HG03378 (cell line): ENCODE results near the gene PRPF19.

ENCODE experiments used
- ATAC-seq: cut with Tn5 transposase; IDR thresholded peaks from one replicate; pipeline ENCODE4 v1.9.1; 2021; ENCODE audit warnings: mild to moderate bottlenecking, moderate library complexity; ENCODE audit not compliant: unreplicated experiment

PRPF19 gene

GRCh38 chr11:60862171-60862570 is 44.2 kb downstream of the PRPF19 start:
- ATAC-seq: no peak

- ATAC-seq: no peak
Measured at GRCh38 chr11:60860943-60861342, 45.4 kb downstream of the PRPF19 start.

DNA sequence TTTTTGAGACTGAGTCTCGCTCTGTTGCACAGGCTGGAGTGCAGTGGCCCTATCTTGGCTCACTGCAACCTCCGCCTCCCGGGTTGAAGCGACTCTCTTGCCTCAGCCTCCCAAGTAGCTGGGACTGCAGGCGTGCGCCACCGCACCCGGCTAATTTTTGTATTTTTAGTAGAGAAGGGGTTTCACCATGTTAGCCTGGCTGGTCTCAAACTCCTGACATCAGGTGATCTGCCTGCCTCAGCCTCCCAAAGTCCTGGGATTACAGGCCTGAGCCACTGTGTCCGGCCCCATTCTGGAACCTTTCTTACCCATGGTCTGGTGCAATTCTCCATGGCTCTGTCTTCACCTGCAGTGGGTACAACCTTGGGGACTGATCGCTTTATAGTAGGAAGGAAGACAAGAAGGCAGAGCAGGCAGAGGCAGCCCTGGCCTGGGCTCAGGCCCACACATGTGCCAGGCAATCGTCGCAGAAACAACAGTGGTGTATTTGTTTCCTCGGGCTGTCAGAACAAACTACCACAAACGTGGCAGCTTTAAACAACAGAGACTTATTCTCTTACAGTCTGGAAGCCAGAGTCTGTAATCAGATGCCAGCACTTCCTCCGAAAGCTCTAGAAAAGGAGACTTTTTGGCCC is 46.7 kb downstream of the PRPF19 start:
- no peak for ATAC-seq

GRCh38 chr11:60858731-60859464 is 47.5 kb downstream of the PRPF19 start:
- no peak for ATAC-seq

DNA sequence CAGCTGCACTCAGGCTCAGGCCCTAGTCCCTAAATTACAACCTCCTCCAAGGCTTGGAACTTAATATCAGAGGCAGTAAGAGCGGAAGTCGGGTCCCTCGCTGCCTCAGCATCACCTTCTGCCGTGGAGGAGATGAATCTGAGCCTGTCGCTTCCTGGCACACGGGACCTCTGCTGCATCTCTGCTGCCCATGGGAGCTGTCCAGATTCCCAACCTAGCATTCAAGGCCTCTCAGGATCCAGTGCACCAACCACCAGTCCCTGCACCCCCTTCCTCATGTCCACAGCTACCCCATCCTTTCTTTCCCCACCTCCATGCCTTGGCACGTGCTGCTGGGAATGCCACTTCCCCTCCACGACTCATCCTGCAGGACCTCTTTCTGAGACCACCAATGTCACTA is 48.1 kb downstream of the PRPF19 start:
- ATAC-seq: no peak

GRCh38 chr11:60857378-60858232 is 48.8 kb downstream of the PRPF19 start:
- no peak for ATAC-seq

GRCh38 chr11:60855726-60856633 is 50.4 kb downstream of the PRPF19 start, which contains the start of gene PTGDR2:
Gene PTGDR2, minus strand, starts transcription at chr11:60855950. Its CDS starts 2,228 bp downstream, at chr11:60853722.
- no peak for ATAC-seq

DNA sequence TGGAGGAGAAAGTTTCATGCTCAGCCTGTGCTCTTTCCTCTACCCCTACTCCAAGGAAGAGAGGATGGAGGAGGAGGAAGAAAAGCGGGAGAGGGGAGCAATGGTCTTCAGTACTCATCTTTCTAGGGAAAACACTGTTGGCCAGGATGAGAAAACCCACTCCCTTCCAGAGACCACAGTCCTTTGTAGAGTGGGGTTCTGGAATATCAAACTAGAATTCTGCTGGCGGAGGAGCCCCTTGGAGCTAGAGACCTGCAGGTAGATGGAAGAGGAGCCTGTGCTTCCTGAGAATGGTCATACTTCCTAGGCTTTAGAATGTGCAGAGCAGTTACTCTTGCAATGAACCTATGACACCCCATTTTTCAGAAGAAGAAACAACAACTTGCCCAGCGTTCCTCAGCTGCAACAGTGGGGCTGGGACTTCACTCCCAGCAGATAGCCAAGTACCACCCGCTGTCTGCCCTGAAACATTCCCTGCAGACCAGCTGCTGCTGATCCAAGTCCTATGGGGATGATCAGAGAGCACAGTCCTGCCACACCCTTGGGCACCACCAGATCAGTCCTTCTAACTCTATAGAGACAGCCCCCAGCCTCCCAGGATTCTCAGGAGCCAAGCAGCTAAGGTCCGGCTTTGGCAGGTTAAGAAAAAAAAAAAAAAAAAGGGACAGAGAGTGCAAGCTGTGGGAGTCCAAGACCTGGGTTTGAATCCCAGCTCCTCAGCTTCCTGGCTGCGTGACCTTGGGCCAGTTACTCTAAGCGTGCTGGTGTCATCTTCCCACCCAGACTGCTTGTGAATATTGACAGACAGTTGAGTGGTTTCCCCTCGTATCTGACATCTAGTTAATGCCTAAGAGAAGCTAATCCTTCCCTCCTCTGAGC is 51.3 kb downstream of the PRPF19 start:
- no peak for ATAC-seq

DNA sequence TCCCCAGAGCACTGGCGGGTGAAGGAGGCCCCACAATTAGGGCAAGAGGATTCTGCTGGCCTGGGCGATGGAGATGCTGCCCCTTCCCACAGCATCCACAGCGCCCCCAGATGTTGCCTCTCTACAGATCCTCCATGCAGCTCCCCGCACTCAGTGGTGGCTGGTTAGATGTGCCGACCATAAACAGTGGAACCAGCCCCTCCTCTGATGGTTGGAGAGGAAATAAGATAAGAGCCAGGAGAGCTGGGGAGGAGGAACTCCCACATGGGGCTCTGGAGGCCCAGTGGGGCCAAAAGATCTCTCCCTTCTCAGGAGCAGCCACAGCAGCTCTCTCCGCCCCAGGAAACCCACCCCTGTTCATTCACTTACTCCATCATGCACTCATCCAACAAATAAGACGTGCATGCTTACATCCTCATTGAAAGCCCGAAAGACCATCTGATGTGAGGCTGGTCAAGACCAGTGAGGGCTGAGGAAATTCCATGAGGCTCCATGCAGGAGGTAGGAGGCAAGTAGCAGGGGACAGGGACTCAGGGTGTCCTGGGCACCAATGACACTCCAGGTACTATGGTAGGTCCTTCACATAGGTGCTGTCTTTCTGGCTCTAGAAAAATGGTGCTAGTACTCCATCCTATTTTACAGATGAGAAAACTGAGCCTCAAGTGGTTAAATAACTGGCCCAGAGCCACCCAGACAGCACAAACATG is 52.1 kb downstream of the PRPF19 start:
- no peak for ATAC-seq

- no peak for ATAC-seq
Measured at GRCh38 chr11:60852982-60853950, 53.1 kb downstream of the PRPF19 start.

GRCh38 chr11:60852117-60852981 is 54.0 kb downstream of the PRPF19 start:
- ATAC-seq: no peak

GRCh38 chr11:60851327-60852104 is 54.9 kb downstream of the PRPF19 start:
- ATAC-seq: no peak

DNA sequence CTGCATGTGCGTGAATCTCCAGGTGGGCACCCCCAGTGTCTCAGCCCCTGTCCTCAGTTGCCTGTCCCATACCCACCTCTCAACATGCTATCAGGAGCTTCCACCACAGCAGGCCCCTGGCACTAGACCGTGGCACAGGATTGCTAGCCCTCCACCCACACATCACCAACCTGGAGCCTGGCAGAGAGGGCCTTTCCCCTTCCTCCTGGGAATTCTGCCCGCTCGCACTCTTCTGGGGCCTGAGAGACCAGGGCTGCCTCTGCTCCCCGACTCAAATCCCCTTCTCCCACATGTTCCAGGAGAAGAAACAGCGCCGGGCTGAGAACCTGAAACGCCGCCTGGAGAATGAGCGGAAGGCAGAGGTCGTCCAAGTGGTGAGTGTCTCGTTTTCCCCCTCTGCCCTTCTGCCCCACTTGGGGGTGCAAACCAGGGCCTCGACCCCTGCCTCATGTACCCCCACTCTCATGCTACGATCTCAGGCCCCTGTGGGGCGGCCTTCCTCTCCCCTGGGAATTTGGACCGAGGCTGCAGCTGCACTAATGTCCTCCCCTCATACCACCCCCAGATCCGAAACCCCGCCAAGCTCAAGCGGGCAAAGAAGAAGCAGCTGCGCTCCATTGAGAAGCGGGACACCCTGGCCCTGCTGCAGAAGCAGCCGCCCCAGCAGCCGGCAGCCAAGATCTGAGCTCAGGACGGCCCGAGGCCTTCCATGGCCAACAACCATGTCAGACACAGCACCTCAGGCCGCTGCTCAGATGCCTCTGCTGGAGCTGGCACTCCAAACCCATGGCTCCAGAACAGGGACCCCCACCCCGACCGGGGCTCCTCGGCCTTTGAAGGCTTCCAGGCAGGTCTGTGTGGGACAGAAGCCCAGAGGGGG is 56.5 kb downstream of the PRPF19 start:
- ATAC-seq: no peak

GRCh38 chr11:60848714-60849151 is 57.7 kb downstream of the PRPF19 start:
- no peak for ATAC-seq

DNA sequence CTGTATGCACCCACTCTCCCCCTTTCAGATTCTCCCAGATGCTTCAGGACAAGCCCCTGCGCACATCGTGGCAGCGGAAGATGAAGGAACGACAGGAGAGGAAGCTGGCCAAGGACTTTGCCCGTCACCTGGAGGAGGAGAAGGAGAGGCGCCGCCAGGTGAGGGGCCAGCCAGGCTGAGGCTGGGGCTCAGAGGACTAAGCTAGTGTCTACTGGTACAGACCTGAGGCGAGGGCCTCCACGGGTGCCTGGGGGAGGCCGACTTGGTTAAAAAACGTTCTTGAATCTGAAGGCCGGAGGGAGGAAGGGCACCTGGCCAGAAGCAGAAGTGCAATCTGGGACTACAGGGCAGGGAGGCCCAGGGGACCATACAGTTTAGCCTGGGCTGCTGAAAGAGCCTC is 58.5 kb downstream of the PRPF19 start:
- ATAC-seq: no peak
